ENCODE measurements around the gene INPP5A. TPM values are rescaled to one million over a fixed set of nuclear protein-coding genes. Genes with fewer than 3 reads are reported as not detected.
"Not testable (repeated sequence)": the region's sequence is repeated elsewhere in the genome, so short reads cannot be mapped to it uniquely, and the experiment has no call there.

Gene INPP5A
- total RNA-seq, 2 donors from 2014 or later: 65.2 to 102 TPM

GRCh38 chr10:132597654-132598053, 60.1 kb downstream of the INPP5A start:
- intact Hi-C loops (cut with DNase I): no loop called here
- DNase-seq (ENCODE audit: low spot score): no peak

GRCh38 chr10:132599023-132599618, 61.5 kb downstream of the INPP5A start:
- DNase-seq (ENCODE audit: low spot score); intact Hi-C loops (cut with DNase I): not testable (repeated sequence)

- intact Hi-C loops (cut with DNase I): no loop called here
- no peak for DNase-seq (ENCODE audit: low spot score)
Measured at GRCh38 chr10:132599732-132600131, 62.1 kb downstream of the INPP5A start.

- no peak for DNase-seq (ENCODE audit: low spot score)
- intact Hi-C loops (cut with DNase I): no loop called here
Measured at GRCh38 chr10:132600416-132600815, 62.8 kb downstream of the INPP5A start.

GRCh38 chr10:132601567-132601966, 64.0 kb downstream of the INPP5A start:
- intact Hi-C loops (cut with DNase I): no loop called here
- DNase-seq (ENCODE audit: low spot score): no peak

GRCh38 chr10:132602614-132603013, 65.0 kb downstream of the INPP5A start:
- DNase-seq (ENCODE audit: low spot score): no peak
- intact Hi-C loops (cut with DNase I): no loop called here

- intact Hi-C loops (cut with DNase I): no loop called here
- no peak for DNase-seq (ENCODE audit: low spot score)
Measured at GRCh38 chr10:132603851-132604533, 66.4 kb downstream of the INPP5A start.

GRCh38 chr10:132604686-132605085, 67.1 kb downstream of the INPP5A start:
- intact Hi-C loops (cut with DNase I): no loop called here

GRCh38 chr10:132605390-132605789, 67.8 kb downstream of the INPP5A start:
- intact Hi-C loops (cut with DNase I): no loop called here
- no peak for DNase-seq (ENCODE audit: low spot score)

More at GRCh38 chr10:132604686-132605085, 67.1 kb downstream of the INPP5A start:
- DNase-seq (ENCODE audit: low spot score): no peak

GRCh38 chr10:132606031-132606491, 68.5 kb downstream of the INPP5A start:
- DNase-seq (ENCODE audit: low spot score): peak; percentile 59

GRCh38 chr10:132606536-132607316, 69.1 kb downstream of the INPP5A start:
- intact Hi-C loops (cut with DNase I): no loop called here

More at GRCh38 chr10:132606031-132606491, 68.5 kb downstream of the INPP5A start:
- intact Hi-C loops (cut with DNase I): no loop called here

GRCh38 chr10:132607491-132607890, 69.9 kb downstream of the INPP5A start:
- peak; percentile 68 for DNase-seq (ENCODE audit: low spot score)
- intact Hi-C loops (cut with DNase I): no loop called here

More at GRCh38 chr10:132606536-132607316, 69.1 kb downstream of the INPP5A start:
- DNase-seq (ENCODE audit: low spot score): peak; percentile 82

- DNase-seq (ENCODE audit: low spot score): peak; percentile 78
- intact Hi-C loops (cut with DNase I): no loop called here
Measured at GRCh38 chr10:132607961-132608495, 70.4 kb downstream of the INPP5A start.

- DNase-seq (ENCODE audit: low spot score): peak; percentile 65
- intact Hi-C loops (cut with DNase I): no loop called here
Measured at GRCh38 chr10:132608511-132609195, 71.1 kb downstream of the INPP5A start.

GRCh38 chr10:132609211-132609610, 71.6 kb downstream of the INPP5A start:
- DNase-seq (ENCODE audit: low spot score): no peak
- intact Hi-C loops (cut with DNase I): no loop called here

- intact Hi-C loops (cut with DNase I): no loop called here
- DNase-seq (ENCODE audit: low spot score): no peak
Measured at GRCh38 chr10:132610071-132610701, 72.6 kb downstream of the INPP5A start.

- DNase-seq (ENCODE audit: low spot score): no peak
- intact Hi-C loops (cut with DNase I): no loop called here
Measured at GRCh38 chr10:132611026-132611910, 73.7 kb downstream of the INPP5A start.

GRCh38 chr10:132611986-132612385, 74.4 kb downstream of the INPP5A start:
- no peak for DNase-seq (ENCODE audit: low spot score)
- intact Hi-C loops (cut with DNase I): loop anchor here in 1 of 2 donors (2.0 kb wide), 1 partner anchor 79 kb away; no protein-coding TSS in a partner anchor

Measured in posterior vena cava (tissue), 2 donors.